ENCODE results near the gene PTCRA. TPM values are rescaled to one million over a fixed set of nuclear protein-coding genes. Genes with fewer than 3 reads are reported as not detected.

Gene PTCRA
- total RNA-seq, 4 donors from 2014 or later, result not detected

DNA sequence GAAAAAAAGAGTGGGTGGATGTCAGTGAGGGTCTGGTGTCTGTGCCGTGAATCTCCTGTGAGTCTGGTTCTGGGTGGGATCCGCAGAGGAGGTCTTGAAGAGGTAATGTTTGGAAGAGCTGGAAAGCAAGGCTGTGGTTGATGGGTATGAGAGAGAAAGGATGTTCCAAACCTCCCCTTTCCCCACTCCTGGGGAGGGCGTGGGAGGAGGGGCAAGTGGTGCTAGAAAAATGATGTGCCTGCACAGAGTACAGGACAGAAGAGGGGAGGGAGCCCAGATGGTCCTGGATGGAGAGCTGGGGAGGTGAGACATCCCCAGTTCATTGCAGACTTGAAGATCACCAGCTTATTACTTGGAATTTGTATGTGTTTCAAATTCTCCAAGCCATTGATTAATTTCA lies 16.6 kb downstream of the PTCRA start:
- H3K27ac ChIP-seq, result no peak overlapping the region
- 86% methylated on average over 3 of the region's 3 CpGs for WGBS
- peaks cover 46% of the 10 kb centered on the region for H3K4me1 ChIP-seq

DNA sequence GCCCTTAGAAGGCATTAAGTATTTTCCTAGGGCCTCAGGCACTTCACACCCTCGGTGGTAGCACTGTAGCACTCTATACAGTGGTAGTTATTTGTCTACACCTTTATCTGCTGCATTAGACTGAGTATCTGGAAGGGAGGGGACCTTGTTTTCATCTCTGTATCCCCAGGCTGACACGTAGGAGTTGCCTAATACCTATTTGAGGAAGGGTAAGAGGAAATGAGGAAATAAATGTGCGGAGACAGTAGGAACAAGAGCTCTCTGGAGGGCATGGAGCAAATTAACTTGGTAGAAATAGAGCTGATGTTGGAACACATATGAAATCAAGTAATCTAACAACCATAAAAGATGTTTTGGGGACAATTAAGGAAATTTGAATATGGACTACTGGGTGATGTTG lies 17.4 kb downstream of the PTCRA start:
- Histone ChIP-seq H3K36me3 (peaks cover 39% of the 10 kb centered on the region), H3K4me1 (peaks cover 44% of the 10 kb centered on the region), H3K4me3 (no peak overlapping the region), H3K9me3 (no peaks in the 10 kb centered on the region), H3K27me3 (no peaks in the 10 kb centered on the region), H3K27ac (no peak overlapping the region)
- DNase-seq (ENCODE audit: low spot score in 2 of 2), result no peak
- no peak for TF ChIP-seq EP300 (IDR thresholded peaks at IDR 0.05)
- TF ChIP-seq, protein P1, sequence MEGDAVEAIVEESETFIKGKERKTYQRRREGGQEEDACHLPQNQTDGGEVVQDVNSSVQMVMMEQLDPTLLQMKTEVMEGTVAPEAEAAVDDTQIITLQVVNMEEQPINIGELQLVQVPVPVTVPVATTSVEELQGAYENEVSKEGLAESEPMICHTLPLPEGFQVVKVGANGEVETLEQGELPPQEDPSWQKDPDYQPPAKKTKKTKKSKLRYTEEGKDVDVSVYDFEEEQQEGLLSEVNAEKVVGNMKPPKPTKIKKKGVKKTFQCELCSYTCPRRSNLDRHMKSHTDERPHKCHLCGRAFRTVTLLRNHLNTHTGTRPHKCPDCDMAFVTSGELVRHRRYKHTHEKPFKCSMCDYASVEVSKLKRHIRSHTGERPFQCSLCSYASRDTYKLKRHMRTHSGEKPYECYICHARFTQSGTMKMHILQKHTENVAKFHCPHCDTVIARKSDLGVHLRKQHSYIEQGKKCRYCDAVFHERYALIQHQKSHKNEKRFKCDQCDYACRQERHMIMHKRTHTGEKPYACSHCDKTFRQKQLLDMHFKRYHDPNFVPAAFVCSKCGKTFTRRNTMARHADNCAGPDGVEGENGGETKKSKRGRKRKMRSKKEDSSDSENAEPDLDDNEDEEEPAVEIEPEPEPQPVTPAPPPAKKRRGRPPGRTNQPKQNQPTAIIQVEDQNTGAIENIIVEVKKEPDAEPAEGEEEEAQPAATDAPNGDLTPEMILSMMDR (IDR thresholded peaks at IDR 0.05), result no peak
- TF ChIP-seq POLR2AphosphoS5 (IDR thresholded peaks at IDR 0.05), result no peak
- no peak for TF ChIP-seq POLR2A (IDR thresholded peaks at IDR 0.05)
- WGBS, result 48% methylated on average over 3 of the region's 3 CpGs

More for the DNA sequence above, 16.6 kb downstream of the PTCRA start:
- TF ChIP-seq POLR2A (IDR thresholded peaks at IDR 0.05) (no peak), POLR2AphosphoS5 (IDR thresholded peaks at IDR 0.05) (no peak), EP300 (IDR thresholded peaks at IDR 0.05) (no peak)
- TF ChIP-seq, protein P1 (IDR thresholded peaks at IDR 0.05), result no peak
- H3K36me3 ChIP-seq, result peaks cover 31% of the 10 kb centered on the region
- no peak for DNase-seq (ENCODE audit: low spot score in 2 of 2)
- no peaks in the 10 kb centered on the region for H3K9me3 ChIP-seq
- no peak overlapping the region for H3K4me3 ChIP-seq
- H3K27me3 ChIP-seq, result no peaks in the 10 kb centered on the region

DNA sequence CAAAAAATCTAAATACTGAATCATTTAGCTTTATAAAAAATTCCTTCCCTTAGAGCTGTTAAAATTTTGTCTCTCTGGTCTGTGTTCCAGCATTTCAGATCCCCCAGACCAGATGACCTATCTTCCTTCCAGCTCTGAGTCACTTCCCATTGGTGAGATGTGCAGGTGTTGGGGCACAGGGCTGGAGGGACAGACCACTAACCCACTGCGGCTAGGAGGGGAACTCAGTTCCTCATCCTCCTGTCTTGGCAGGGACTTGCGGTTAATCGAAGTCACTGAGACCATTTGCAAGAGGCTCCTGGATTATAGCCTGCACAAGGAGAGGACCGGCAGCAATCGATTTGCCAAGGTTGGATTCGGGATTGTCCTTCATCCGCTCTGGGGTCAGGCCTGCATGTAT lies 19.5 kb downstream of the PTCRA start:
- H3K4me3 ChIP-seq, result no peak overlapping the region
- no peaks in the 10 kb centered on the region for H3K27me3 ChIP-seq
- no peaks in the 10 kb centered on the region for H3K9me3 ChIP-seq
- H3K36me3 ChIP-seq, result peaks cover 60% of the 10 kb centered on the region
- TF ChIP-seq EP300 (IDR thresholded peaks at IDR 0.05) (no peak), POLR2A (IDR thresholded peaks at IDR 0.05) (no peak), POLR2AphosphoS5 (IDR thresholded peaks at IDR 0.05) (no peak)
- TF ChIP-seq, protein P1 (IDR thresholded peaks at IDR 0.05), result no peak
- no peak for DNase-seq (ENCODE audit: low spot score in 2 of 2)
- H3K4me1 ChIP-seq, result peaks cover 31% of the 10 kb centered on the region
- 79% methylated on average over 4 of the region's 7 CpGs for WGBS
- H3K27ac ChIP-seq, result no peak overlapping the region

DNA sequence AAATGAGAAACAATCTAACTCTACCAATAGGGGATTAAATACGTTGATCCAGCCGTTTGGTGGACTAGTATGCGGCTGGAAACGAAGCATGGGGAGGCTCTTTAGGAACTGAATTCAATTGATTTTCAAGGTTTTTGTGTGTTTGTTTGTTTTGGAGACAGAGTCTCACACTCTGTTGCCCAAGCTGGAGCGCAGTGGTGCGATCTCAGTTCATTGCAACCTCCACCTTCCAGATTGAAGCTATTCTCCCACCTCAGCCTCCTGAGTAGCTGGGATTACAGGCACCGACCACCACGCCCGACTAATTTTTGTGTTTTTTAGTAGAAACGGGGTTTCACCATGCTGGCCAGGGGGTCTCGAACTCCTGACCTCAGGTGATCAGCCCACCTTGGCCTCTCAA lies 20.5 kb downstream of the PTCRA start:
- no peaks in the 10 kb centered on the region for H3K27me3 ChIP-seq
- H3K36me3 ChIP-seq, result peaks cover 65% of the 10 kb centered on the region
- TF ChIP-seq POLR2A (IDR thresholded peaks at IDR 0.05), result no peak
- no peak for TF ChIP-seq POLR2AphosphoS5 (IDR thresholded peaks at IDR 0.05)
- TF ChIP-seq, protein P1 (IDR thresholded peaks at IDR 0.05), result no peak
- no peak for TF ChIP-seq EP300 (IDR thresholded peaks at IDR 0.05)
- DNase-seq (ENCODE audit: low spot score in 2 of 2), result no peak
- H3K27ac ChIP-seq, result no peak overlapping the region
- peaks cover 20% of the 10 kb centered on the region for H3K4me1 ChIP-seq
- H3K4me3 ChIP-seq, result no peak overlapping the region
- no peaks in the 10 kb centered on the region for H3K9me3 ChIP-seq
- WGBS, result 95% methylated on average over 11 of the region's 11 CpGs

DNA sequence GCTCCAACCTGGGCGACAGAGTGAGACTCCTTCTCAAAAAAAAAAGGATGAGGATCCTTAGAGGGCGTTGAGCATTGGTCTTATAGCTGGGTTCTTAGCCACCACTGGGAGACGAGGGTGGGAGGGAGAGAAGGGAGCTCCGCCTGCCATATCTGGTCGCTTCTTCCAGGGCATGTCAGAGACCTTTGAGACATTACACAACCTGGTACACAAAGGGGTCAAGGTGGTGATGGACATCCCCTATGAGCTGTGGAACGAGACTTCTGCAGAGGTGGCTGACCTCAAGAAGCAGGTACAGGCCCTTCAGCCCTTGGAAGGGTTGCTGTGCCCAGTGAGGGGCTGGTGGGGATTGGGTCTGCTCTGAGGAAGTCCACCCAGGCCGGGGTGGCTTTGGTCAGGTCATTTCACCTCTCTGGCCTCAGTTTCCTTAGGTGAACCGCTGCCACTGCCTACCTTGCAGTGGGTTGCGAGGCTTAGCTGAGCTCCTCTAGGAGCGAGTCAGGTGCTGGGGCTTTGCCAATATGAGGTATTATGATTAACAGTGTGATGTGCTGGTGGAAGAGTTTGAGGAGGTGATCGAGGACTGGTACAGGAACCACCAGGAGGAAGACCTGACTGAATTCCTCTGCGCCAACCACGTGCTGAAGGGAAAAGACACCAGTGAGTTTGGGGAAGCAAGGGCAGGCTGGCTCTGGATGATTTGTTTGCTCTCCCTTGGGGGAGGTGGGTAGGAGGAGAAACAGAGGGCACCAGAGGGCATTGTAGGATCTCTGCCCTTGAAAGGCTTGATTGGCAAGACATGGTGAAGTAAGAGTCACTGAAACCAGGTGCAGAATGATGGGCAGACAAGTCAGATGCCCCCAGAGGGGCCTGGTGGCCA lies 21.9 kb downstream of the PTCRA start:
- WGBS, result 91% methylated on average over 11 of the region's 13 CpGs
- no peak for TF ChIP-seq POLR2A (IDR thresholded peaks at IDR 0.05)
- TF ChIP-seq EP300 (IDR thresholded peaks at IDR 0.05), result no peak
- TF ChIP-seq POLR2AphosphoS5 (IDR thresholded peaks at IDR 0.05), result no peak
- TF ChIP-seq, protein P1 (IDR thresholded peaks at IDR 0.05), result no peak
- Histone ChIP-seq H3K4me3 (no peak overlapping the region), H3K36me3 (peaks cover 72% of the 10 kb centered on the region), H3K9me3 (no peaks in the 10 kb centered on the region), H3K4me1 (peaks cover 13% of the 10 kb centered on the region), H3K27me3 (no peaks in the 10 kb centered on the region), H3K27ac (no peak overlapping the region)
- no peak for DNase-seq (ENCODE audit: low spot score in 2 of 2)

All from suprapubic skin (tissue), 4 donors.